Measurements from ENCODE around the gene PLCD1. TPM values are rescaled to one million over a fixed set of nuclear protein-coding genes. Genes with fewer than 3 reads are reported as not detected.
"Not testable (repeated sequence)": the region's sequence is repeated elsewhere in the genome, so short reads cannot be mapped to it uniquely, and the experiment has no call there.

PLCD1 gene
- total and polyA plus RNA-seq, 2 experiments from 2014 or later: 16.0 to 24.4 TPM

DNA sequence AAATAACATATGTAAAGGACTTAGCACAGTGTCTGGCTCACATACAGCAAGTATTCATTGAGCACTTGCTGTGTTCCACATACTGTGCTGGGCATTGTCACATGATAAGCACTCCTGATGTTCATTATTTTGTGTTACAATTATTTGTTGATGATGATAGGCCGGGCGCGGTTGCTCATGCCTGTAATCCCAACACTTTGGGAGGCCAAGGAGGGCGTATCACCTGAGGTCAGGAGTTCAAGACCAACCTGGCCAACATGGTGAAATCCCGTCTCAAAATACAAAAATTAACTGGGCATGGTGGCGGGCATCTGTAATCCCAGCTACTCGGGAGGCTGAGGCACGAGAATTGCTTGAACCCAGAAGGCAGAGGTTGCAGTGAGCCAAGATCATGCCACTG lies 57.4 kb downstream of the PLCD1 start:
- not testable (repeated sequence) for H3K4me3 ChIP-seq; H3K27ac ChIP-seq (ENCODE audit: low read depth); ATAC-seq; H3K79me2 ChIP-seq (replicated peaks; ENCODE audit: insufficient read depth); H2AFZ ChIP-seq; H3K9me2 ChIP-seq (ENCODE audit: insufficient read depth); H3K27me3 ChIP-seq (ENCODE audit: insufficient read depth); H3K4me1 ChIP-seq (ENCODE audit: insufficient read depth); H3K9me3 Mint-ChIP-seq; H3K27me3 Mint-ChIP-seq (ENCODE audit: insufficient read depth, low read depth, poor library complexity); H3K4me2 ChIP-seq; H3K27ac Mint-ChIP-seq; H3K4me3 Mint-ChIP-seq; H4K20me1 ChIP-seq (replicated peaks; ENCODE audit: insufficient read depth); H3F3A ChIP-seq (replicated peaks; ENCODE audit: low read depth); DNase-seq (ENCODE audit: low spot score)
- peaks cover 12% of the 10 kb centered on the region for H3K36me3 Mint-ChIP-seq (ENCODE audit: low read depth)
- peaks cover 11% of the 10 kb centered on the region; the same call in 1 of the 2 replicates for H3K36me3 ChIP-seq (ENCODE audit: insufficient read depth)
- H3K4me1 Mint-ChIP-seq: peaks cover 33% of the 10 kb centered on the region

- no peak for DNase-seq (ENCODE audit: low spot score)
- ATAC-seq: no peak
- H2AFZ ChIP-seq: no peak overlapping the region
- H3K27me3 ChIP-seq (ENCODE audit: insufficient read depth): no peaks in the 10 kb centered on the region
- H3K4me3 ChIP-seq: no peak overlapping the region
- no peak overlapping the region for H3K4me2 ChIP-seq
- H3K9me2 ChIP-seq (ENCODE audit: insufficient read depth): no peaks in the 10 kb centered on the region
- peaks cover 12% of the 10 kb centered on the region for H3K36me3 Mint-ChIP-seq (ENCODE audit: low read depth)
- no peaks in the 10 kb centered on the region for H3F3A ChIP-seq (replicated peaks; ENCODE audit: low read depth)
- peaks cover 33% of the 10 kb centered on the region for H3K4me1 Mint-ChIP-seq
- H3K36me3 ChIP-seq (ENCODE audit: insufficient read depth): peaks cover 8% of the 10 kb centered on the region; the same call in 1 of the 2 replicates
- 0 out of 2 replicates have a peak, but pooled peaks cover 10% of the 10 kb centered on the region for H3K4me1 ChIP-seq (ENCODE audit: insufficient read depth)
- no peaks in the 10 kb centered on the region for H3K79me2 ChIP-seq (replicated peaks; ENCODE audit: insufficient read depth)
- no peak overlapping the region for H3K27ac ChIP-seq (ENCODE audit: low read depth)
- no peak overlapping the region for H3K27ac Mint-ChIP-seq
- H3K4me3 Mint-ChIP-seq: no peak overlapping the region
- TF ChIP-seq POLR2AphosphoS5 (IDR thresholded peaks at IDR 0.05; ENCODE audit: low read depth) (no peak), CREB1 (CRISPR knock-in tag; IDR thresholded peaks at IDR 0.05; ENCODE audit: low read depth) (no peak), ZNF331 (CRISPR knock-in tag; IDR thresholded peaks at IDR 0.05; ENCODE audit: low read depth) (no peak), JUNB (IDR thresholded peaks at IDR 0.05; ENCODE audit: unreplicated experiment) (no peak)
- no peaks in the 10 kb centered on the region for H3K9me3 Mint-ChIP-seq
- H4K20me1 ChIP-seq (replicated peaks; ENCODE audit: insufficient read depth): peaks cover 2% of the 10 kb centered on the region; the same call in 1 of the 2 replicates
- H3K27me3 Mint-ChIP-seq (ENCODE audit: insufficient read depth, low read depth, poor library complexity): peaks cover 2% of the 10 kb centered on the region
Observed at GRCh38 chr3:37971467-37971866, 58.0 kb downstream of the PLCD1 start.

DNA sequence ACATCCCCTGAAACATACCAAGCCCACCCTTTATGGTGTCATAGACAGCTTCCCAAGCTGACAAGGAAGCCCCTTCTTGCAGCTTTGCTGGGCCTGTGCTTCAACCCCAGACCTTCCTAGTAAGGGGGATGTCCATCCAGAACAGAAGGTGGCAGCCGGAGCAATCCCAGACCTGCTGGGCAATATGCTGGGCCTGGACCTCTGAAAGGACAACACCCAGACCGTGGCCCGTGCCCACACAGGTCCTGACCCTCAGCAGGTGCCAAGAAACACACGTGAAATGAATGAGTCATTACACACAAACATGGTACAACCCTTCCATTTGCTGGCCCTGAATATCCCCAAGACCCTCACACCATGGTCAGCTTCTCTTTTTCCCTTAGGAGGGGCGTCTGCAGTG lies 58.6 kb downstream of the PLCD1 start:
- Histone ChIP-seq H3K27ac (ENCODE audit: low read depth) (no peak overlapping the region), H4K20me1 (replicated peaks; ENCODE audit: insufficient read depth) (no peaks in the 10 kb centered on the region), H3K79me2 (replicated peaks; ENCODE audit: insufficient read depth) (no peaks in the 10 kb centered on the region), H3K9me2 (ENCODE audit: insufficient read depth) (no peaks in the 10 kb centered on the region), H3K4me1 (ENCODE audit: insufficient read depth) (0 out of 2 replicates have a peak, but pooled peaks cover 10% of the 10 kb centered on the region), H3K4me3 (no peak overlapping the region), H3F3A (replicated peaks; ENCODE audit: low read depth) (no peaks in the 10 kb centered on the region), H3K27me3 (ENCODE audit: insufficient read depth) (no peaks in the 10 kb centered on the region), H3K4me2 (no peak overlapping the region), H3K36me3 (ENCODE audit: insufficient read depth) (peaks cover 4% of the 10 kb centered on the region; the same call in 1 of the 2 replicates), H2AFZ (no peak overlapping the region)
- Mint-ChIP-seq H3K27me3 (ENCODE audit: insufficient read depth, low read depth, poor library complexity) (peaks cover 2% of the 10 kb centered on the region), H3K4me3 (no peak overlapping the region), H3K36me3 (ENCODE audit: low read depth) (peaks cover 9% of the 10 kb centered on the region), H3K9me3 (no peaks in the 10 kb centered on the region), H3K4me1 (peaks cover 33% of the 10 kb centered on the region), H3K27ac (no peak overlapping the region)
- no peak for DNase-seq (ENCODE audit: low spot score)
- no peak for ATAC-seq
- no peak for TF ChIP-seq ZNF331 (CRISPR knock-in tag; IDR thresholded peaks at IDR 0.05; ENCODE audit: low read depth)
- TF ChIP-seq POLR2AphosphoS5 (IDR thresholded peaks at IDR 0.05; ENCODE audit: low read depth): no peak
- TF ChIP-seq JUNB (IDR thresholded peaks at IDR 0.05; ENCODE audit: unreplicated experiment): no peak
- TF ChIP-seq ZNF114 (CRISPR knock-in tag; IDR thresholded peaks at IDR 0.05): no peak
- TF ChIP-seq EZH2 (IDR thresholded peaks at IDR 0.05; ENCODE audit: low read depth, unreplicated experiment): no peak
- TF ChIP-seq STAT1 (IDR thresholded peaks at IDR 0.05; ENCODE audit: unreplicated experiment): no peak
- TF ChIP-seq, protein P1, sequence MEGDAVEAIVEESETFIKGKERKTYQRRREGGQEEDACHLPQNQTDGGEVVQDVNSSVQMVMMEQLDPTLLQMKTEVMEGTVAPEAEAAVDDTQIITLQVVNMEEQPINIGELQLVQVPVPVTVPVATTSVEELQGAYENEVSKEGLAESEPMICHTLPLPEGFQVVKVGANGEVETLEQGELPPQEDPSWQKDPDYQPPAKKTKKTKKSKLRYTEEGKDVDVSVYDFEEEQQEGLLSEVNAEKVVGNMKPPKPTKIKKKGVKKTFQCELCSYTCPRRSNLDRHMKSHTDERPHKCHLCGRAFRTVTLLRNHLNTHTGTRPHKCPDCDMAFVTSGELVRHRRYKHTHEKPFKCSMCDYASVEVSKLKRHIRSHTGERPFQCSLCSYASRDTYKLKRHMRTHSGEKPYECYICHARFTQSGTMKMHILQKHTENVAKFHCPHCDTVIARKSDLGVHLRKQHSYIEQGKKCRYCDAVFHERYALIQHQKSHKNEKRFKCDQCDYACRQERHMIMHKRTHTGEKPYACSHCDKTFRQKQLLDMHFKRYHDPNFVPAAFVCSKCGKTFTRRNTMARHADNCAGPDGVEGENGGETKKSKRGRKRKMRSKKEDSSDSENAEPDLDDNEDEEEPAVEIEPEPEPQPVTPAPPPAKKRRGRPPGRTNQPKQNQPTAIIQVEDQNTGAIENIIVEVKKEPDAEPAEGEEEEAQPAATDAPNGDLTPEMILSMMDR (conservative IDR thresholded peaks at IDR 0.05; ENCODE audit: low read depth in 2 of 2): no peak
- no peak for TF ChIP-seq EZH2phosphoT487 (IDR thresholded peaks at IDR 0.05; ENCODE audit: unreplicated experiment)
- TF ChIP-seq, protein P2, sequence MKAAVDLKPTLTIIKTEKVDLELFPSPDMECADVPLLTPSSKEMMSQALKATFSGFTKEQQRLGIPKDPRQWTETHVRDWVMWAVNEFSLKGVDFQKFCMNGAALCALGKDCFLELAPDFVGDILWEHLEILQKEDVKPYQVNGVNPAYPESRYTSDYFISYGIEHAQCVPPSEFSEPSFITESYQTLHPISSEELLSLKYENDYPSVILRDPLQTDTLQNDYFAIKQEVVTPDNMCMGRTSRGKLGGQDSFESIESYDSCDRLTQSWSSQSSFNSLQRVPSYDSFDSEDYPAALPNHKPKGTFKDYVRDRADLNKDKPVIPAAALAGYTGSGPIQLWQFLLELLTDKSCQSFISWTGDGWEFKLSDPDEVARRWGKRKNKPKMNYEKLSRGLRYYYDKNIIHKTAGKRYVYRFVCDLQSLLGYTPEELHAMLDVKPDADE (IDR thresholded peaks at IDR 0.05): no peak
